ENCODE measurements around the gene RTN4IP1.

Gene RTN4IP1, protein sequence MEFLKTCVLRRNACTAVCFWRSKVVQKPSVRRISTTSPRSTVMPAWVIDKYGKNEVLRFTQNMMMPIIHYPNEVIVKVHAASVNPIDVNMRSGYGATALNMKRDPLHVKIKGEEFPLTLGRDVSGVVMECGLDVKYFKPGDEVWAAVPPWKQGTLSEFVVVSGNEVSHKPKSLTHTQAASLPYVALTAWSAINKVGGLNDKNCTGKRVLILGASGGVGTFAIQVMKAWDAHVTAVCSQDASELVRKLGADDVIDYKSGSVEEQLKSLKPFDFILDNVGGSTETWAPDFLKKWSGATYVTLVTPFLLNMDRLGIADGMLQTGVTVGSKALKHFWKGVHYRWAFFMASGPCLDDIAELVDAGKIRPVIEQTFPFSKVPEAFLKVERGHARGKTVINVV

DNA sequence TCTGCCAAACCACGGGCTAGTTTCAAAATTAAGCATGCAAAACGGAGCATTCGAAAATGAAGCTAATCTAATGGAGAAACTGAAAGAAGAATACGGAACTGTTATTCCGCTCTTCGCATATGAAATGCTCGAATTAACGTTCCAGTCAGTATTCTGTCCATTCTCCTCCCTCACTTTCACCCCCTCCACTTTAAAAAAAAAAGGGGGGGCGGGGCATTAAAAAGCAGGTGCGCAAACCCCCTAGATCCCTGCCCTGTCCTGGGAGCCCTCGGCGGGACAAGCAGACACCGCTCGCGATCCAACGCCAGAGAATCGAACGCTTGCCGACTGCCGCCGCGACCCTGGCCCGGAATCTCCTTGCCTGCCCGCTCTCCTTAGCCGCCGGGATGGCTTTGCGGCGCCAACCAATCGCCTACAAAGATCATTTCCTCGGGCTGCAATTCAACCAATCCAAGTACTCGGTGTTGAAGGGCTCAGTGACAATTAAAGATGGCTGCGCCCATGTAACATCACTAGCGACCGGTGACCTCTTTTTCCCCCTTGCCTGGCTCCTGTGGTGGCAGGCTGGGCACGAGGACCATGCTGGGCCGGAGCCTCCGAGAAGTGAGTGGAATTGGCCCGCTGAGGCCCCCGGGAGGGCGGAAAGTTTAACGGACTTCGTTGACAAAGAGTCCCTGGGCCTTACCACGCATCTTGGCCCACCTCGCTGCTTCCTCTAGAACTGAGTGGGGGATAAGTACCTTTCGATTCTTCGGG, at the start of gene RTN4IP1, which contains the start of gene QRSL1:
Gene RTN4IP1, minus strand, starts transcription at position 396 of the 756 bp plus-strand sequence. CDS start 477 bp downstream, outside the sequence.
Gene QRSL1, plus strand, starts transcription at position 476 of the 756 bp plus-strand sequence. Its CDS starts 104 bp downstream, at position 580.
- peak; percentile 92 for DNase-seq

DNA sequence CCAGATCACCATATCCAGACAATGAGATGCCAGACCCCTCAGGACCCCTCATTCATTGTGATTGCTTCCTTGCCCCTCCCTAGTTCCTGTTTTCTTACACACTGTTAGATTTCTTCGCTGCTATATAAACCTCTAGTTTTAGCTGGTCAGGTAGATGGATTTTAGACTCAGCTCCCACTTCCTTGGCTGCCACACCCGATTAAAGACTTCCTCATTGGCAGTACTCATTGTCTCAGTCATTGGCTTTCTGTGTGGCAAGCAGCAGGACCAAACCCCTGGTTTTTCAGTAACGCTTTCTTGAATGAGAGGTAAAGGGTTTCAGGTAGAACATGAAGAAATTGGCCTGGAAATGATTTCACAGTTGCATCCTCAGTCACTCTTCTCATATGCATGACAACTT, 48.0 kb upstream of the RTN4IP1 start:
- DNase-seq = no peak

DNA sequence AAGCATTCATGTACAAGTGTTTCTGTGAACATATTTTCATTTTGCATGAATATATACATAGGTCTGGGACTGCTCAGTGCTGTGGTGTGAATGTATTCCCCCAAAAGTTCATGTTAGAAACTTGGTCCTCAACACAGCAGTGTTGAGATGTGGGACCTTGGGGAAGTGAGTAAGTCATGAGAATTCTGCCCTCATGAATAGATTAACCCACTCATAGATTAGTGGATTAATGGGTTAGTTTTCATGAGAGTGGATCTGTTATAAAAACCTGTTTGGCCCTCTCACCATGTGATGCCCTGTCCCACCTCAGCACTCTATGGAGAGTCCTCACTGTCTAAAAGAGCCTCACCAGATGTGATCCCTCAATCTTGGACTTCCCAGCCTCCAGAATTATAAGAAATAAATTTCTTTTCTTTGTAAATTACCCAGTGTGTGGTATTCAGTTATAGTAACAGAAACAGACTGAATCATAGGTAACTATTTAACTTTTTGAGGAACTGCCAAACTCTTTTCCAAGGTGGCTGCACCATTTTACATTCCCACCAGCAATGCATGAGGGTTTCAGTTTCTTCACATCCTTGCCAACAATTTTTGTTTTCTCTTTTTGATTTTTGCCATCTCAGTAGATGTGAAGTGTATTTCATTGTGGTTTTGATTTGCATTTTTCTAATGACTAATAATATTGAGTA, 45.4 kb upstream of the RTN4IP1 start:
- no peak for DNase-seq

DNA sequence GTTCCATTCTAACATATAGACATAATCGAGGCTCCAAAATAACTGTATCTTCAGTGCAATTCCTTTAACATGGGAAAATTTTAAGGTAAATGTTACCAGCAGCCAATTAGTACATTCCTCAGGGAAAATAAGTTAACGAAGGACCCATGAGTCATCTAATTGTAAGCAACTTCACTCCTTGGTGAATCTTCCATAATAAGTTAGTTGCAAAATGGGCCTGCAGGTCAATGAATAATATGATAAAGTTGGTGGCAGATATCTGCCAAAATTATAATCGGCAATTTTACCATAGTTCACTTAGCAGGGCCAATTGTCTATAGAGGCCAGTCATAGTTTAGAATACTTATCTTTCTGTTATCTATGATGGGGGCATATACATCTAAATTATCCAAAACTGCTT, 42.4 kb upstream of the RTN4IP1 start:
- no peak for DNase-seq

DNA sequence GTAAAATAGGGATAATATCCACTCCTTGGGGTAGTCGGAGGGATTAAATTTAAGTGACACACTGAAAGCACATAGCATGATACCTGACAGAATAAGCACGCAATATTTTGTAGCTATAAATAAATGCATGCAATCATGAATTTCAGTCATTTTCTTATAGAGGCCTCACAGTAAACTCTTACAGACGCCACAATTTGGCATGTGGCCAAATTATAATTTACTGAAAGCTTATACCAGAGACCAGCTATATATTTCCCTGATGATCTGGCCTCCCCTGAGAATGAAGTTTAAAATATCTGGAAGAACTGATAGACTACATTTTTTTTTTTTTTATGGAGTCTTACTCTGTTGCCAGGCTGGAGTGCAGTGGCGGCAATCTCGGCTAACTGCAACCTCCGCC, 40.9 kb upstream of the RTN4IP1 start:
- no peak for DNase-seq

DNA sequence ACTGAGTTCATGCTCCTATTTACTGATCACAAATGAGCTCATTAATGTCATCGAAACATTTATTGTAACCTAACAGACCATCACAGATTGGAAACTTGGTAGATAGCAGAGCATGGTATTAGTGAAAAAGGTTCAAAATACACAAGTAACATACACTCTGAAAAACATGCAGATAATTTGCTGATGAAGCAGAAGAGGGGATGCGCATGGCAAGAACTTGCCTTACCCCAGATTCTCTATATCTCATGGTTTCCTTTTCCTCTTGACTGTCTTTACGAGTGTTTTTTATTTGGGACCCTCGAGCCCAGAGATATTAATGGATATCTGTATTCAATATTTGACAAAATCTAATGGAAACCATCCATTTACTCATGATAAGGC, 37.7 kb upstream of the RTN4IP1 start:
- DNase-seq = no peak

DNA sequence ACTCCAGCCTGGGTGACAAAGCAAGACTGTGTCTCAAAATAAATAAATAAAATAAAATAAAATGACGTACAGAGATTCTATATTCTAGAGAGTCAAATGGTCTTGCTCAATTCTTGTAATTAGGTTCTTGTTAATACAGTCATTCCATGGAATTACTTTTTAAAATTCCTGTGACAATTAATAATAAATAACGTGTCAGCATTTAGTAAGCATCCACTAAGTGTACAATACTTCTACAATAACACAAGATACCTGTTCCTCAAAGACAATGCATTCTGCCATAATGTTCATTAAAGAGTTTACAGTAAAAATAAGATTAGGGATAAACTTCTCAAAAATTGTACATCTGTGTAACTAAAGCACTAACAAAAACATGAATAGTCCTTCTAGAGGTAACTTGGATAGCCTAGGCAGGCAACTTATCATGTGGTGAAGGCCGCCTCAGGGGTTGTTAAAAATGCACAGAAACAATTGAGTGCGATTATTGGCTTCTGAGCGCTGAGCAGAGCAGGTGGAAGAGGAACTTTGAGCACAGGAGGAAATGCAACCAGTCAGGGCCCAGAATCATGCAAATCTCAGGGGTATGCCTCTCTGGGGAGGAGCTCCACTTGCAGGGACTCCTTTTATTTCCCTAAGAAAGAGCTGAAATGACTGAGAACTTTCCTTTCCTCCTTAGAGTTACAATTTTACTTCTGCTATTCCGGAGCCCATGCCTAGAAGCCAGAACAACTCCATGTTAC, 37.2 kb upstream of the RTN4IP1 start:
- DNase-seq = peak; percentile 17

DNA sequence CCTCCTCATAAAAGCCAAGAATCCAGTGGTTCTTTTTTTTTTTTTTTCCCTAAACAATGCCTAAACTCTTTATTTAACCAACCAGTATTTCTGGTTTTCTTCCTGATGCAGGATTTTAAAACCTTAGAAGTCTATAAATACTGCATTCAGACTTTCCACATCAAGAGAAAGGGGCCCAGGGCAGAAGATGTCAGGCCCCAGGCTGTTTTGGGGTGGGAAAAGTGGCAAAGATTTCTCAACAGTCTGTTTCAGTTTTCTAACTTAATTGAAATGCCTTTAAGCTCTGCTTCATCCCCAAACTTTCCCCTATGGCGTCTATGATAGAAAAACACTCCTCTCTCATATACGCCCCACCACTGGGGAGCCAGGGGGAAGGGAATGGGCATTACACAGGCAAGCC, 33.2 kb upstream of the RTN4IP1 start:
- DNase-seq = no peak

DNA sequence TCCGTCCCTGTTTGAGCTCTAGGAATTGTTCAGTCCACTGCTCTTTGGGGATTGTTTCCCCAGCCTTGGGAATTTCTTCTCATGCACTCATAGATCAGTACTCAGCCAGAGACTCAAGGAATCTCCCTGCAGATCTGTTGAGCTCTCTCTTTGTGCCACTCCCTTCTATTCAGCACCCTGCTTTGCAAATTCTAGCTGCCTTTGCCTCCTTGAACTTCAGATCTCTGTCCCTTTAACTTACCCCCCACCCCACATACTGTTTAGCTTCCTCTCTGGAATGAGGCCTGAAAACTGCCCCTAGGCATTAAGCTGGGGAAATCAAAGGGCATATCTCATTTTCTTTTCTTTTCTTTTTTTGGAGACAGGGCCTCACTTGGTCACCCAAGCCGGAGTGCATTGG, 30.6 kb upstream of the RTN4IP1 start:
- DNase-seq = no peak

DNA sequence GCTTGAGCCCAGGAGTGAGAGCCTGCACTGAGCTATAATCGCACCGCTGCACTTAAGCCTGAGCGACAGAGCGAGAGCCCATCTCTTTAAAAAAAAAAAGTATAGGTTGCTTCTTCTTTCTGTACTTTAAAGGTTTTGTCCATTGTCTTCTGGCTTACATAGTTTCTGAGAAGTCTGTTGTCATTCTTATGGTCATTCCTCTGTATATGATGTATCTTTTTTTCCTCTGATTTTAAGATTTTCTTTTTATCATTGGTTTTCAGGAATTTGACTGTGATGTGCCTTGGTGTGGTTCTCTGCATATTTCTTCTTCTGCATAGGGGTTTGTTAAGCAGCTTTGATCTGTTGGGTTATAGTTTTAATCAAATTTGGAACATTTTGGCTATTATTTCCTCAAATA, 29.2 kb upstream of the RTN4IP1 start:
- DNase-seq = no peak

DNA sequence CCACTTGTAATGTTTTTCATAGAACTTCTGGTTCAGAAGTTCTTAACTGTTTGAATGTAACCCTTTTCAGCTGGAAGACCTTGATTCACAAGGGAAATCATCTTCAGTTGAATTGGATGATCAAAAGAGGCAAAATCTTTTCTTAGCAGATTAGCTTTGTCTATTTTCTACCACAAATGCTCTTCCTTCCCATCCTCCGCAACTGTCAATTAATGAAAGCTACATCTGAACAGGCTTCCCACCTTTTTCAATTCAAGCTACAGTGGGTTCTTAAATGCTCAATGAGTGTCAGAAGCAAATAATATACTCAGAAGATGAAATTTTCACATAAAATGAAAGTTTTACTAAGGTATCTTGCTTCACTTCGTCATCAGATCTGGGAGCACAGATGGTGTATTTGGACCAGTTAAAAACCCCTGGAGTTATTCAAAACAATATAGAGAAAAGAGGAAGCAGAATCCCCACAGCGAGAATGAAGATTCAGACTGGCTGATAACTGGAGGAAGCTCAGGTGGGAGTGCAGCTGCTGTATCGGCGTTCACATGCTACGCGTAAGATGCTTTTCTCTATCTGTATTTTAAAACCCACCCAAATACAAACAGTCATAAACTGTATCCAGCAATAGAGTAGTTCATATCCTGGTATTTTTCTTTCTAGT, 19.5 kb upstream of the RTN4IP1 start:
- DNase-seq = no peak

DNA sequence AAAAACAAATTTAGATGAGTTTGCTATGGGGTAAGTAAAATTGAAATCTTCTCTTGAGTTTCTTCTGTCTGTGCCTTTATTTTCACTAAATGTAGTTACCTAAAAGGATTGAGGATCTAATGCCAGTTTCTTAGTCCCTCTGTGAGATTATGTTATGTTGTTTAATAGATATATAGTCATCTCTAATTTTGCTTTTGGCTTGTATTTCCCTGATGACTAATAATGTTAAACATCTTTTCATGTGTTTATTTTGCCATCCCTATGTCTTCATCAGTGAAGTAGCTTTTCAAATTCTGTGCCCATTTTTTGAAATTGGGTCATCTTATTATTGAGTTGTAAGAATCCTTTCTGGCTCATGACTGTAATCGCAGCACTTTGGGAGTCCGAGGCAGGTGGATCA, 13.8 kb upstream of the RTN4IP1 start:
- no peak for DNase-seq

DNA sequence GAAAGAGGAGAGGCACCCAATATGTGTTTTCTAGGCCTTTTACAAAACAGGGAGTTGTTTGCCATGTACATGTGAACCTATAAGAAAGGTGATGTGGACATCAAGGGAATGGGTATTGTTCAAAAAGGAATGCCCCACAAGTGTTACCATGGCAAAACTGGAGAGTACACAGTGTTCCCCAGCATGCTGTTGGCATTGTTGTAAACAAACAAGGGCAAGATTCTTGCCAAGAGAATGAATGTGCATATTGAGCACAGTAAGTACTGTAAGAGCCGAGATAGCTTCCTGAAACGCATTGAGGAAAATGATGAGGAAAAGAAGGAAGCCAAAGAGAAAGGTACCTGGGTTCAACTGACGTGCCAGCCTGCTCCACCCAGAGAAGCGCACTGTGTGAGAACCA, 13.2 kb upstream of the RTN4IP1 start:
- no peak for DNase-seq

DNA sequence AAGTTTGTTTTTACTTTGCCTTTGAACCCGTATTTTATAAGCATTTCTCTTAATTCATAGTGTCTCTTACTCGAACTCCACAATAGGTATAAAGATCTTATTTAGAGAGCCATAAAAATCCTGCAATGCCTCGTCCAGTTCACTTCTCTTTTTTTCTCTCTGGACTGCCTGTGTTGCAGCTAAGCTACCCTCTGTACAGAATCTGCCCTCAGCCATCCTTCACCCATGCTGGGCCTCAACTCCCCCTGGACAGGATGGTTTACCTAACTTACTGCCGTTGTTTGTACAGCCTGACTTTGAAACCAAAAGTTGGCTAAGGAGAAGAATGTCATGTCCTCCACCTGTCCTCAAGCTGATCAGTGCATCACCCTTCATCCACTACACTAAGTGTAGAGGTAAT, 10.5 kb upstream of the RTN4IP1 start:
- no peak for DNase-seq

DNA sequence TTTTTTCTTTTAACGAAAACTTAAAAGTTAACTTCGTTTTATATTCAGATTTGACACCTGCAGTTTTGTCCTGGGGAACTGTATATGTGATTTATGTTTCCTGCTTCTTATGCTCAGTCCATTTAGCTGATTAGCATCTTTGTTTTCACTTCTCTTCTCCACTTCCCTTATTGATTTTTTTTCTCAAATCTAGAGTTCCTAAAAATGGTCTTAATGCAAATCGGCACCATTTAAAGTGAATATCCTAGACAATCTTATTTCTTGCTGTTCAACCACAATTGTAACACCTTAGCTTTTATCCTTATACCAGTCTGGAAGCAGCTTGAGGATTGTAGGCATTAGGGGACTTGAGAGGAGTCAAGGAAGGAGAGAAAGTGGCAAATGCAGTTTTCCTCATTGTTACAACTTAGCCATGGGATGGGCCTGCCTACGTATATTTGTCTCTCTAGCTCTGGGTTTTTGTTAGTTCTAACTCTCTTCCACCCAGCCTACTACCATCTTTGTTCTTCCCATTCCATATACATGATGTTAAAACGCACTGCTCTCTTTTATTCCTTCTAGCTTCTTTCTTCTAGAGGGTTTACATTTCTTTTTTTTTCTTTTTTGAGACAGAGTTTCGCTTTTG, 8.5 kb upstream of the RTN4IP1 start:
- peak; percentile 59 for DNase-seq

DNA sequence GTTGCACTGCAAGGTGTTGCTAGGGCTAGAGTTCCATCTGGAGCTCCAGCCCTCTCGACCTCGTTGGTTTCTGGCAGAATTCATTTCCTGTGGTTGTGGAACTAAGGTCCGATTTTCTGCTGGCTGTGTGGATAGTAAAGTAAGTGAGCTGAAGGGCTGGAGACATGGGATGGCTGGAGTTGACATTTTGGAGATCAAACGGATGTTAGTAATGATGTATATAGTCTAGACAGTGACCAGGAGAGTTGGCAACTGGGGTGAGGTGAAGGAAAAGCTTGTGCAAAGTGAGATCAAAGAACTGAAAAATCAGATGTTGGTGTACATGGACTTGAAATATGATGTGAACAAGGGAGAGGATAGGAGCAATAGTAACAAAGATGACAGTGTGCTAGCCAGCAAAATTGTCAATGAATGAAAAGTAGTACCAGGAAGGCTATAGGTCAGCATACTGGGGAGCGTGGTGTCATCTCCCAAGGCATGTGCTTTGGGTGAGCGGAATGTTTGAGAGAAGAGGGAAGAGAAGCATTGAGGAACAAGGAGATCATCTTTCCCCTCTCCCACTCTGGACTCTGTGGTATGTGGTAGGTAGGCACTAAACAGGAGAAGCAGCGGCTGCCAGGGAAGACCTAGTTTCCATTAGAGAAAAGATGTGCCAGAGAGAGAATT, 7.9 kb upstream of the RTN4IP1 start:
- peak; percentile 35 for DNase-seq

DNA sequence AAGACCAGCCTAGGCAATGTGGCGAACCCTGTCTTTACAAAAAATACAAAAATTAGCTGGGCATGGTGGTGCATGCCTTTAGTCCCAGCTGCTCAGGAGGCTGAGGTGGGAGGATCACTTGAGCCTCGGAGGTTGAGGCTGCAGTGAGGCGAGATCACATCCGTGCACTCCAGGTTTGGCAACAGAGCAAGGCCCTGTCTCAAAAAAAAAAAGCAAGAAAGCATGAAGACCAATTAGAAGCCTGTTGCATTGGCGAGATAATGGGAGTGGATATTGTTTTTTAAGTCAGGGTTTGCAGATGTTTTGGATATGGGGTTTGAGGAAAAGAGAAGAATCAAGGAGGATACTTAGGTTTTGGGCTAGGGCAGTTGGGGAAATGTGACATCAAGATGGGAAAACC, 5.3 kb upstream of the RTN4IP1 start:
- DNase-seq = no peak

DNA sequence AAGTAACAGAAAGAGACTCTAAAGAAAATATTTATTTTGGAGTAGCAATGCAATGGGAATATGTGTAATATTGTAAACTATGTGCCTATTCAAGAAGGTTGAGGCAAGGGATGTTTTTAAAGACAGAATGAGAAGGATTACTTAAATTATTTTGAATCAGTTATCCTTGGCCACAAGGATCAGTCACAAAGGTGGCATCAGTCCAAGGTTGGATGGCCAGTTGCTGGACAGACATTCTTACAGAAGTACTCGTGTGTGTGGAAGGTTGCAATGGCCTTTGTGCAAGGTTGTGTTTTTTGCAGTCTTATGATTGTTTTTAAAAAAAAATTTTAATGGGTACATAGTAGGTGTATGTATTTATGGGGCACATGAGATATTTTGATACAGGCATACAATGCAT, 2.0 kb upstream of the RTN4IP1 start:
- DNase-seq = no peak

DNA sequence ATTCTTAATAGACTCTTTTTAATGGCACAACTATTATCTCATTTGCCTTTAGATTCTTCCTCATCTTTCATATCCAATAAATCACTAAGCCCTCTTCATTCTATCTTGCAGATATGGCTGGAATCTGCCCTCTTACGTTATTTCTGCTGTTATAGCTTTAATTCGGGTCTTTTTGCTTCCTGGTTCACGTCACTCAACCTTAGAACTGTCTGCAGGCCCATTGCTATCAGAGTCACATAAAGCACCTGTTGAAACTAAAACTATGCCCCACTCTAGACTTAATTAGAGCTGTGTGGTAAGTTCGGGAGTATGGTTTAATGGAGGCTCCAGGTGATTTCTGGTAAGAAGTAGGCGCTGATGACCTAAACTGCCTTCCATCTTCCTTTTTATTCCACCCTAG, 1.1 kb upstream of the RTN4IP1 start:
- no peak for DNase-seq

DNA sequence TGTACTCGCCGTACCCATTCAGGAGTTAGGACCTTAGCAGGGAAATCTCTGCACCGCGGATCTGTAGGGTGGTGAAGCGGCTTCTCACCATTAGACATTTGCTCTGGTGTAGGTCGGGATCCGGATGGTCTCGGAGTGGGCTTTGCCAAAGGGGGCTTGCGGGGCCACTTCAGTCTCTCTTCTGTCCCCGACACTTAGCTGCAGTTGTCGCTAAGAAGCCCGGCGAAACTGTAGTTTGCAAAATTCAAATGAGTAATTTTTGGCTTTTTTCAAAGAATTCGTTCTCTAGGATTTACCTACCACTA, 513 bp upstream of the RTN4IP1 start:
- DNase-seq = no peak

DNA sequence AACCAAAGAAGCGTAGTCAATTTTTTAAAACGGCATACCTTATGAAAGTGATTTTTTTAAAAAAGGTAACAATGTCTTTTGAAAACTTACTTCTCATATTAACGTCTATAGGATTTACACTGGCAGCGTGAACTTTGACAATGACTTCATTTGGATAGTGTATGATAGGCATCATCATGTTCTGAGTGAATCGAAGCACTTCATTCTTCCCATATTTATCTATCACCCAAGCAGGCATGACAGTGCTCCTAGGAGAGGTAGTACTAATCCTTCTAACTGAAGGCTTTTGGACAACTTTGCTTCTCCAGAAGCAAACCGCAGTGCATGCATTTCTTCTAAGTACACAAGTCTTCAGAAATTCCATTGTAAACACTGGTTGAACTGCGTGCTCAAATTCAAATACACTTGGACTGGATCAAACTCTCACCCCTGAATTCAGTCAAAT, 618 bp downstream of the RTN4IP1 start:
- peak; percentile 11 for DNase-seq
